SU-DHL-6 (cell line): ENCODE results near the gene DDX42.

ENCODE experiments used
- H2AFZ ChIP-seq: fragments of 200-600 bp; sonication (generic); 2 replicates; pipeline ENCODE4 v1.6.1; 2014; ENCODE audit warnings: low read depth, mild to moderate bottlenecking, moderate library complexity, mixed read lengths, antibody characterized with exemption, low read length; ENCODE audit not compliant: severe bottlenecking
- H3F3A ChIP-seq: fragments of 200-600 bp; shearing (Covaris generic); 2 replicates; pipeline ENCODE4 v1.6.0; 2016; ENCODE audit warnings: antibody characterized with exemption, mild to moderate bottlenecking; ENCODE audit not compliant: insufficient read depth
- H3K27ac ChIP-seq: fragments of 200-600 bp; sonication (generic); 2 replicates; pipeline ENCODE4 v1.5.1; 2016; ENCODE audit warnings: low read depth, mild to moderate bottlenecking, low read length, moderate library complexity, mixed read lengths
- H3K27me3 ChIP-seq: fragments of 200-600 bp; sonication (generic), shearing (Covaris generic); 2 replicates; pipeline ENCODE4 v1.6.0; 2014; ENCODE audit warnings: mild to moderate bottlenecking, low read length
- H3K36me3 ChIP-seq: fragments of 200-600 bp; sonication (generic); 2 replicates; pipeline ENCODE4 v1.6.1; 2014; ENCODE audit warnings: mild to moderate bottlenecking, low read length, mixed read lengths
- H3K4me2 ChIP-seq: fragments of 300-600, 200-600 bp; shearing (Covaris generic), sonication (generic); 2 replicates; pipeline ENCODE4 v1.6.0; 2014; ENCODE audit warnings: low read length, low read depth, mild to moderate bottlenecking; ENCODE audit not compliant: poor library complexity, severe bottlenecking
- H3K4me3 ChIP-seq: fragments of 200-600 bp; sonication (generic); 2 replicates; pipeline ENCODE4 v1.5.1; 2014; ENCODE audit warnings: antibody characterized with exemption, low read length, mild to moderate bottlenecking, mixed read lengths; ENCODE audit not compliant: insufficient read depth, poor library complexity, severe bottlenecking
- H3K79me2 ChIP-seq: fragments of 200-600 bp; sonication (generic); 2 replicates; pipeline ENCODE4 v1.6.1; 2014; ENCODE audit warnings: mild to moderate bottlenecking, low read length, moderate library complexity; ENCODE audit not compliant: insufficient read depth
- H3K9ac ChIP-seq: fragments of 200-600 bp; sonication (generic); 2 replicates; pipeline ENCODE4 v1.7.0; 2014; ENCODE audit warnings: mild to moderate bottlenecking, low read length
- H3K9me2 ChIP-seq: fragments of 200-600 bp; sonication (generic); replicated peaks from 2 replicates; pipeline ENCODE4 v1.6.1; 2014; ENCODE audit warnings: low read length; ENCODE audit not compliant: insufficient read depth
- H3K9me3 ChIP-seq: fragments of 200-600 bp; sonication (generic); 2 replicates; pipeline ENCODE4 v1.6.1; 2014; ENCODE audit warnings: low read length, mixed read lengths; ENCODE audit not compliant: insufficient read depth
- H4K20me1 ChIP-seq: fragments of 200-600 bp; sonication (generic); 2 replicates; pipeline ENCODE4 v1.6.1; 2014; ENCODE audit warnings: low read depth, mild to moderate bottlenecking, antibody characterized with exemption, low read length, moderate library complexity, mixed read lengths
- EZH2phosphoT487 ChIP-seq: fragments of 200-600 bp; sonication (generic), shearing (Covaris generic); conservative IDR thresholded peaks from 2 replicates; pipeline ENCODE4 v1.6.1; 2018; ENCODE audit warnings: mild to moderate bottlenecking, antibody characterized with exemption, low read length, moderate library complexity, mixed read lengths
- TF ChIP-seq, protein P1 (sequence below): fragments of 200-600 bp; sonication (generic); IDR thresholded peaks from one replicate; pipeline ENCODE4 v1.5.1; 2017; ENCODE audit warnings: antibody characterized with exemption, mild to moderate bottlenecking, low read length, moderate library complexity; ENCODE audit not compliant: insufficient read depth, poor library complexity, severe bottlenecking

The DDX42 gene

DNA sequence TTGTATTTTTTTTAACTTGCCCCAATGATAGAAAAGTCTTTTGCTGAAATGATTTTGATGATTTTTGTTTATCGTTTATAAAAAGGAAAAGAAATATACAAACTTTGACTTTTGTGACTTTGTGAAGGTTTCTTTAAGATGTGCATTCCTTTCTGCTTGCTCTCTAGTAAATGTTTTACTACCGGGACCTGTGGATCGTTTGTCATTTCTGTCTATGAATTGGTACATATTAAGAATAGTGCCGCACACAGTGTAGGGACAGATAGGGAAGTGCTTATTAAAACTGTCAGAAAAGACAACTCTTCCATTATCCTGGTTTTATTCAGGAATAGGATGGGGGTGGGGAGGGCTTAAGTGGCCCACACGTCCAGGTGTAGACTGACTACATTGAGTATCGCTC, 45.2 kb downstream of the DDX42 start:
- Histone ChIP-seq H3K9ac (no peak overlapping the region), H3K4me3 (no peak overlapping the region), H3K27ac (no peak overlapping the region), H3K79me2 (peaks cover 4% of the 10 kb centered on the region; the same call in 1 of the 2 replicates), H3K4me2 (no peak overlapping the region), H3K36me3 (peaks cover 44% of the 10 kb centered on the region), H2AFZ (no peak overlapping the region), H3F3A (peaks cover 27% of the 10 kb centered on the region), H4K20me1 (no peaks in the 10 kb centered on the region; the same call in 1 of the 2 replicates), H3K9me3 (no peaks in the 10 kb centered on the region), H3K9me2 (no peaks in the 10 kb centered on the region), H3K27me3 (no peaks in the 10 kb centered on the region)
- TF ChIP-seq, protein P1, sequence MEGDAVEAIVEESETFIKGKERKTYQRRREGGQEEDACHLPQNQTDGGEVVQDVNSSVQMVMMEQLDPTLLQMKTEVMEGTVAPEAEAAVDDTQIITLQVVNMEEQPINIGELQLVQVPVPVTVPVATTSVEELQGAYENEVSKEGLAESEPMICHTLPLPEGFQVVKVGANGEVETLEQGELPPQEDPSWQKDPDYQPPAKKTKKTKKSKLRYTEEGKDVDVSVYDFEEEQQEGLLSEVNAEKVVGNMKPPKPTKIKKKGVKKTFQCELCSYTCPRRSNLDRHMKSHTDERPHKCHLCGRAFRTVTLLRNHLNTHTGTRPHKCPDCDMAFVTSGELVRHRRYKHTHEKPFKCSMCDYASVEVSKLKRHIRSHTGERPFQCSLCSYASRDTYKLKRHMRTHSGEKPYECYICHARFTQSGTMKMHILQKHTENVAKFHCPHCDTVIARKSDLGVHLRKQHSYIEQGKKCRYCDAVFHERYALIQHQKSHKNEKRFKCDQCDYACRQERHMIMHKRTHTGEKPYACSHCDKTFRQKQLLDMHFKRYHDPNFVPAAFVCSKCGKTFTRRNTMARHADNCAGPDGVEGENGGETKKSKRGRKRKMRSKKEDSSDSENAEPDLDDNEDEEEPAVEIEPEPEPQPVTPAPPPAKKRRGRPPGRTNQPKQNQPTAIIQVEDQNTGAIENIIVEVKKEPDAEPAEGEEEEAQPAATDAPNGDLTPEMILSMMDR, result no peak
- TF ChIP-seq EZH2phosphoT487, result no peak

DNA sequence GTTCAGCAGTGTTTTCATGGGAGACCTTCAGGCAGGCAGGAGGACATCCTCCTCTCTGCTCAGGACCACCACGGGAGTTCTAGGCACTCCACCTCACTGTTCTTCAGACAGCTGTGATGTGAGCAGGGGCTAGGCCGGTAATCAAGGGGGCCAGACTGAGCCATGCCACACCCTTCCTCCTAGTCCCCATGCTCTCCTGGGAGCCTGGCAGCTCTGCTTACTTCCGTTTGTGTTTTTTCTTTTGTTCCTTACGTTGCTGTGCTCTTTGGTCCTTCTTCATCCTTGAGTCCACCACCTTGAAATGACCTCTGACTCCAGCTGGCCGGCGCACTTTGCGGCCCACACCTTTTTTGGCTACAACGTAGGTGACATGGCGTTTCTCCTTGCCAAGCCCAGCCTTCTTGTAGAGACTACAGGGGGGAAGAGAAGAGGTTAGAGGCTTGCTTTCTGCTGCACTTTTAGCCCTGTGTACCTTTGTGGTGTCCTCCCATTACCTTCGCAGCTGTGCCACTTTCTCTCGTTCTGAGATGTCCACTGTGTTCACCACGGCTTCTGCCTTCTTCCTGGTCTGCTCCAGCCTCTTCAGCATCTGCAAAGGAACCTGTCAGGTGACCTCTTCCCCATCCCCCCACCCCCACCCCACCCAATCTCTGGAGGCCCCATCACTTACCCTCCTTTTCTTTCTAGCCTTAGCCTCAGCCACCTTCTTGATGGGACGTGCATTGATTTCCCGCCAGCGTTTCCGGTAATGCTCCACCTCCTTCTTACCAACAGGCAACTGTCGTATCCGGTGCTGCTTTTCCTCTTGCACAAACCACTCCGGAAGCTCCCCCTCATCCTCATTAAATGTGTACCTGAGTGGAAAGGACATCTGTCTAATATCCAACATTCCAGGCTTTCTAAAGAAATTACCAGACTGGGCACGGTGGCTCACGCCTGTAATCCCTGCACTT, 45.9 kb downstream of the DDX42 start:
- H3K9ac ChIP-seq, result no peak overlapping the region
- H3K4me2 ChIP-seq, result no peak overlapping the region
- no peaks in the 10 kb centered on the region; the same call in 1 of the 2 replicates for H4K20me1 ChIP-seq
- no peak overlapping the region for H2AFZ ChIP-seq
- H3F3A ChIP-seq, result peaks cover 27% of the 10 kb centered on the region
- no peak overlapping the region for H3K27ac ChIP-seq
- peaks cover 42% of the 10 kb centered on the region for H3K36me3 ChIP-seq
- H3K27me3 ChIP-seq, result no peaks in the 10 kb centered on the region
- H3K9me3 ChIP-seq, result no peaks in the 10 kb centered on the region
- H3K9me2 ChIP-seq, result no peaks in the 10 kb centered on the region
- TF ChIP-seq, protein P1, result no peak
- TF ChIP-seq EZH2phosphoT487, result no peak
- no peak overlapping the region for H3K4me3 ChIP-seq
- H3K79me2 ChIP-seq, result peaks cover 4% of the 10 kb centered on the region; the same call in 1 of the 2 replicates

DNA sequence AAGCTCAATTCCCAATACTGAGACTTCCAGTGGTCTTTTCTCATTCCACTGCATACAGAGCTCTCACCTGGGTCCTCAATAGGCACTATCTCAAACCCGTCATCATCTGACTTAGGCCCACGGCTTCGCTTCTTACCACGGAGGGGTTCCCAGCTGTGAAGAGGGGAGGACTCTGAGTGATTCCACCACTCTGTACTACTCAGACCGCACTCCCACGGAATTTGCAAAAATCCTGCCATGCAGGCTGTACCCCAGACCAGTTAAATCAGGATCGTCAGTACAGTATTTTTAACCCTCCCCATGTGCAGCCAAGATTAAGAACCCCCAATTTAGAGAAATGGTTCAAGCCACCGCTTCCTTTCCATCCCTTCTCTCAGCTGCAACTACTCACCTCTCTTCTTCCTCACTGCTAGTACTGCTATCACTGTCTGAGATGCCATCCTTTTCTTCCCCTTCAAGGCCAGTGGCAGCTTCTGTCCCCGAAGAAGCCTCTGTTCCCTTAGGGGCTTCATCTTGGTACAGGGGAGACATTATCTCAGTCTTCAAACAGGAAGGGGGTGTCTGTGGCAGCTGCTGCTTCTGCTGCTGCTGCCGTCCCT, 47.1 kb downstream of the DDX42 start:
- Histone ChIP-seq H2AFZ (no peak overlapping the region), H3K27ac (no peak overlapping the region), H3K9ac (no peak overlapping the region), H3K9me2 (no peaks in the 10 kb centered on the region), H4K20me1 (no peaks in the 10 kb centered on the region; the same call in 1 of the 2 replicates), H3K36me3 (peaks cover 32% of the 10 kb centered on the region), H3K9me3 (no peaks in the 10 kb centered on the region), H3F3A (peaks cover 19% of the 10 kb centered on the region), H3K4me3 (no peak overlapping the region), H3K27me3 (no peaks in the 10 kb centered on the region), H3K4me2 (no peak overlapping the region), H3K79me2 (peaks cover 7% of the 10 kb centered on the region; the same call in 1 of the 2 replicates)
- TF ChIP-seq, protein P1, result no peak
- TF ChIP-seq EZH2phosphoT487, result no peak
